Endodermal cell (in vitro differentiated cells): Measurements from ENCODE around the gene TAF6. TPM values are rescaled to one million over a fixed set of nuclear protein-coding genes. Genes with fewer than 3 reads are reported as not detected.
A peak's percentile ranks its signal among the peaks of the same experiment; 100 is the strongest.

Experiments used
- DNase-seq: peaks from one replicate; pipeline ENCODE4 v3.0.0-alpha.2; 2017
- H3K27ac ChIP-seq: 2 replicates; pipeline ENCODE4 v1.5.1; 2013; ENCODE audit warnings: mild to moderate bottlenecking, low read depth, low read length, moderate library complexity
- H3K27me3 ChIP-seq: 2 replicates; pipeline ENCODE4 v1.6.1; 2013; ENCODE audit warnings: mild to moderate bottlenecking, low read length, moderate library complexity; ENCODE audit not compliant: insufficient read depth, control insufficient read depth, poor library complexity, severe bottlenecking
- H3K36me3 ChIP-seq: 2 replicates; pipeline ENCODE4 v1.7.0; 2013; ENCODE audit warnings: mild to moderate bottlenecking, low read length, moderate library complexity; ENCODE audit not compliant: control insufficient read depth, insufficient read depth
- H3K4me1 ChIP-seq: one replicate; pipeline ENCODE4 v1.7.0; 2013; ENCODE audit warnings: low read length; ENCODE audit not compliant: control insufficient read depth, insufficient read depth
- H3K4me3 ChIP-seq: 2 replicates; pipeline ENCODE4 v1.5.1; 2013; ENCODE audit warnings: mild to moderate bottlenecking, low read length, moderate library complexity
- H3K9ac ChIP-seq: 2 replicates; pipeline ENCODE4 v1.6.1; 2013; ENCODE audit warnings: mild to moderate bottlenecking, low read length, moderate library complexity; ENCODE audit not compliant: poor library complexity, severe bottlenecking; ENCODE audit errors: extremely low read depth
- H3K9me3 ChIP-seq: 2 replicates; pipeline ENCODE4 v1.6.1; 2013; ENCODE audit warnings: mild to moderate bottlenecking, low read length, moderate library complexity; ENCODE audit not compliant: control insufficient read depth
- H3K27ac Mint-ChIP-seq: 2 replicates; pipeline ENCODE4 v1.8.0; 2020; ENCODE audit warnings: mixed read lengths
- H3K27me3 Mint-ChIP-seq: 2 replicates; pipeline ENCODE4 v1.8.0; 2021; ENCODE audit warnings: mild to moderate bottlenecking, mixed read lengths; ENCODE audit not compliant: insufficient read depth
- H3K36me3 Mint-ChIP-seq: 2 replicates; pipeline ENCODE4 v1.8.0; 2020; ENCODE audit warnings: low read depth, mixed read lengths
- H3K4me1 Mint-ChIP-seq: 2 replicates; pipeline ENCODE4 v1.8.0; 2020; ENCODE audit warnings: mixed read lengths
- H3K4me3 Mint-ChIP-seq: 2 replicates; pipeline ENCODE4 v1.8.0; 2020; ENCODE audit warnings: mild to moderate bottlenecking, moderate library complexity, mixed read lengths
- H3K9me3 Mint-ChIP-seq: 2 replicates; pipeline ENCODE4 v1.8.0; 2020; ENCODE audit warnings: mild to moderate bottlenecking, mixed read lengths
- WGBS, 2 experiments: methylation state at CpG; one replicate each; pipeline versions ENCODE4 v1.1.5 to v1.1.7; 2013; ENCODE audit warnings: missing lambda C conversion rate in 2 of 2, mixed read lengths in 1 of 2; ENCODE audit not compliant: insufficient coverage in 1 of 2, insufficient read length in 1 of 2; 5-methylcytosine and 5-hydroxymethylcytosine counted together
- microRNA-seq: library from miRNA; unstranded; fragments of <30 nt; microRNA quantifications from one replicate; pipeline ENCODE4 v1.2.0, GENCODE V29; 2020; ENCODE audit warnings: borderline microRNAs expressed
- total RNA-seq, 2 donors: library from RNA; stranded (reverse); fragmentation: NEBNext Ultra II Directional in 1 of 2; extraction: Animal tissue kit (Norgen Biotek cat#: 25700) in 1 of 2; gene quantifications; 2 replicates in 1 of 2; 3 replicates in 1 of 2; pipeline ENCODE4 v1.2.1, GENCODE V29; 2021
- TF ChIP-seq, protein P1 (sequence below): fragments of 200-600 bp; sonication (generic); conservative IDR thresholded peaks from 2 replicates; pipeline ENCODE4 v1.5.0; 2021; ENCODE audit warnings: antibody characterized with exemption, mild to moderate bottlenecking

Gene TAF6
- total RNA-seq, 2 donors from 2014 or later = 83.1 to 113 TPM

DNA sequence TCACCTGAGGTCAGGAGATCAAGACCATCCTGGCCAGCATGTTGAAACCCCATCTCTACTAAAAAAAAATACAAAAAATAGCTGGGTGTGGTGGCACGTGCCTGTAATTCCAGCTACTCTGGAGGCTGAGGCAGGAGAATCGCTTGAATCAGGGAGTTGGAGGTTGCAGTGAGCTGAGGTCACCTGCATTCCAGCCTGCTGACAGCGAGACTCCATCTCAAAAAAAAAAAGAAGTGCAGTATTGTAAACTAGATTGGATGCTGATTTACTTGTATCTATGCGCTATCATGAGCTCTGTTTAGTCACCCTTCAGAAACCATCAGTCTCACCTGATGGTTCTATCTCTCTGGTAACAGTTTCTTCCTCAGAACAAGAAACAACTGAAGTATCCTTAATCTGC lies 55.8 kb downstream of the TAF6 start:
- TF ChIP-seq, protein P1, sequence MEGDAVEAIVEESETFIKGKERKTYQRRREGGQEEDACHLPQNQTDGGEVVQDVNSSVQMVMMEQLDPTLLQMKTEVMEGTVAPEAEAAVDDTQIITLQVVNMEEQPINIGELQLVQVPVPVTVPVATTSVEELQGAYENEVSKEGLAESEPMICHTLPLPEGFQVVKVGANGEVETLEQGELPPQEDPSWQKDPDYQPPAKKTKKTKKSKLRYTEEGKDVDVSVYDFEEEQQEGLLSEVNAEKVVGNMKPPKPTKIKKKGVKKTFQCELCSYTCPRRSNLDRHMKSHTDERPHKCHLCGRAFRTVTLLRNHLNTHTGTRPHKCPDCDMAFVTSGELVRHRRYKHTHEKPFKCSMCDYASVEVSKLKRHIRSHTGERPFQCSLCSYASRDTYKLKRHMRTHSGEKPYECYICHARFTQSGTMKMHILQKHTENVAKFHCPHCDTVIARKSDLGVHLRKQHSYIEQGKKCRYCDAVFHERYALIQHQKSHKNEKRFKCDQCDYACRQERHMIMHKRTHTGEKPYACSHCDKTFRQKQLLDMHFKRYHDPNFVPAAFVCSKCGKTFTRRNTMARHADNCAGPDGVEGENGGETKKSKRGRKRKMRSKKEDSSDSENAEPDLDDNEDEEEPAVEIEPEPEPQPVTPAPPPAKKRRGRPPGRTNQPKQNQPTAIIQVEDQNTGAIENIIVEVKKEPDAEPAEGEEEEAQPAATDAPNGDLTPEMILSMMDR = no peak
- no peaks in the 10 kb centered on the region for H3K27me3 Mint-ChIP-seq
- peaks cover 87% of the 10 kb centered on the region for H3K36me3 Mint-ChIP-seq
- peaks cover 25% of the 10 kb centered on the region for H3K9me3 Mint-ChIP-seq
- no peaks in the 10 kb centered on the region for H3K27me3 ChIP-seq
- no peak for DNase-seq
- H3K9ac ChIP-seq = no peak overlapping the region
- peaks cover 79% of the 10 kb centered on the region for H3K36me3 ChIP-seq
- 91 to 96% methylated on average over 4 of the region's 4 CpGs for WGBS, 2 experiments
- H3K27ac Mint-ChIP-seq = no peak overlapping the region
- H3K27ac ChIP-seq = no peak overlapping the region
- H3K4me1 ChIP-seq = no peaks in the 10 kb centered on the region
- no peak overlapping the region for H3K4me3 Mint-ChIP-seq
- no peak overlapping the region for H3K4me3 ChIP-seq
- H3K4me1 Mint-ChIP-seq = no peaks in the 10 kb centered on the region
- no peaks in the 10 kb centered on the region for H3K9me3 ChIP-seq

DNA sequence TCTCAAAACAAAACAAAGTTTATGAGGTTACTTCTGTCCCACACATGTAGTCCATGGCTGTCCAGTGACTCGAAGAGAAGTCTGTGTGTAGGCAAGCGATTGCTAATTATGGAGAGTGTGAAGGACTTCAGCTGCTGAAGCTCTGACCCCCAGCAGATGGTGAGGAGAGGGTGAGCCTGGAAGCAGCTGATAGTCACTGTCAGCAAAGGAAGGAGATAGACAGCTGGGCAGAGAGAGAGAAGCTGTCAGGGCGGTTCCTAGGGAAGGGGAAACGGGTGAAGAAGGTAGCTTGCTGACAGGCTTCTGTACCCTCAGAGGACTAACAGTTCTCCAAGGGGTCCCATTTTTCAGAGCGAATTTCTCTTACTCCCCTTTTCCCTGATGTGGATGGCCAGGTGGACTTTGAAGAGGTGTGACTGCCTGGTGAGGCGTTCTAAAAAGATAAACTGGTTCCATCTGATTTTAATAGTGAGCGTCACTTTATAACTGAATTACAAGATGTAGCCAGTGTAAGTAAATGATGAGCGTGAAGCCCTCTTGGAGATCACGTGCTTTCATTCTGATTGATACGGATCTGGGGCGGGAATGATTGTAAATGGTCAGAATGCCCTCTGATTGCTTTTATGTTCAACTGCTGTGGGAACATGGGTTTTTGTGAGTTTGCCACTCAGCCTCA lies 57.5 kb downstream of the TAF6 start:
- H3K4me3 Mint-ChIP-seq = no peak overlapping the region
- WGBS, 2 experiments = 95 to 96% methylated on average over 9 to 11 of the region's 11 CpGs

DNA sequence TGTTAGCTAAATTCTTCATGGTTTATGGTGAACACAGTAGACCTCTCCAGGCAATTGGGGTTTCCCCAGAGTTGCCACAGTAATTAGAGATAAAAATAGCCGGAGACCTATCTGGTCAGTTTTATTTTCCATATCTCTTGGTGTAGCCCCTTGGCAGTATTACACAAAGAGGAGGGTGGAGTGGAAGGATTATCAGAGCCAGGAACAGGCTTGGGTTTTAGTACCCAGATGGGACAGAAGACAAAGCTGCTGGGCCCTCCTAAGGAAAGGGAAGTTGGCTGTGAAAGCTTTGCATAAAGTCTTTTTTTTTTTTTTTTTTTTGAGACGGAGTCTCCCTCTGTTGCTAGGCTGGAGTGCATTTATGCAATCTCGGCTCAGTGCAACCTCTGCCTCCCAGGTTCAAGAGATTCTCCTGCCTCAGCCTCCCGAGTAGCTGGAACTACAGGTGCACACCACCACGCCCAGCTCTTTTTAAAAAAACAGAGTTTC lies 59.9 kb downstream of the TAF6 start:
- Histone ChIP-seq H3K27ac (no peak overlapping the region), H3K27me3 (no peaks in the 10 kb centered on the region), H3K4me1 (no peaks in the 10 kb centered on the region), H3K36me3 (peaks cover 72% of the 10 kb centered on the region), H3K4me3 (no peak overlapping the region), H3K9ac (no peak overlapping the region), H3K9me3 (no peaks in the 10 kb centered on the region)
- no peaks in the 10 kb centered on the region for H3K4me1 Mint-ChIP-seq
- peaks cover 7% of the 10 kb centered on the region for H3K9me3 Mint-ChIP-seq
- peaks cover 71% of the 10 kb centered on the region for H3K36me3 Mint-ChIP-seq
- H3K27ac Mint-ChIP-seq = no peak overlapping the region
- H3K27me3 Mint-ChIP-seq = no peaks in the 10 kb centered on the region
- DNase-seq = no peak
- TF ChIP-seq, protein P1 = no peak
- H3K4me3 Mint-ChIP-seq = no peak overlapping the region
- WGBS, 2 experiments = 90 to 93% methylated on average over 5 of the region's 5 CpGs

More for the DNA sequence above, 57.5 kb downstream of the TAF6 start:
- TF ChIP-seq, protein P1 = no peak
- Histone ChIP-seq H3K9me3 (no peaks in the 10 kb centered on the region), H3K36me3 (peaks cover 86% of the 10 kb centered on the region), H3K27ac (no peak overlapping the region), H3K27me3 (no peaks in the 10 kb centered on the region), H3K4me3 (no peak overlapping the region), H3K9ac (no peak overlapping the region), H3K4me1 (no peaks in the 10 kb centered on the region)
- Mint-ChIP-seq H3K9me3 (peaks cover 16% of the 10 kb centered on the region), H3K4me1 (no peaks in the 10 kb centered on the region), H3K27me3 (no peaks in the 10 kb centered on the region), H3K27ac (no peak overlapping the region), H3K36me3 (peaks cover 88% of the 10 kb centered on the region)
- no peak for DNase-seq

Small RNA genes within 50 kb of the gene (microRNA-seq; reads per million reads assigned to microRNA genes)
- 1,263 reads per million, percentile 94 among the genes with 10 or more reads in this experiment for gene MIR106B
- 128 reads per million, percentile 76 among the genes with 10 or more reads in this experiment for gene MIR25
- gene MIR4658 = not detected
- 1,949 reads per million, percentile 96 among the genes with 10 or more reads in this experiment for gene MIR93

Other genes starting within 250 kb of the TAF6 start
- not detected for gene OR2AE1, start 242.3 kb downstream of the TAF6 start, total RNA-seq
- gene TRIM4, start 199.8 kb downstream of the TAF6 start, total RNA-seq = 10 to 100 TPM; 10.5 to 13.2 TPM
- gene GJC3, start 189.7 kb downstream of the TAF6 start, total RNA-seq = 1 to 10 TPM in 1 of 2 donors, under 1 TPM in 1; 0.82 to 1.4 TPM
- gene AZGP1, start 143.3 kb downstream of the TAF6 start, total RNA-seq = not detected
- 10 to 100 TPM; 57.1 to 68.0 TPM for gene ZKSCAN1, start 103.8 kb downstream of the TAF6 start, total RNA-seq
- 10 to 100 TPM; 22.7 to 25.1 TPM for gene ZSCAN21, start 69.6 kb downstream of the TAF6 start, total RNA-seq
- gene ZNF3, start 37.6 kb downstream of the TAF6 start, total RNA-seq = 10 to 100 TPM; 32.8 to 39.9 TPM
- gene COPS6, start 30.4 kb downstream of the TAF6 start, total RNA-seq = 100 to 1,000 TPM; 109 to 121 TPM
- gene MCM7, start 18.0 kb downstream of the TAF6 start, total RNA-seq = 100 to 1,000 TPM; 219 to 242 TPM
- 10 to 100 TPM; 26.3 to 31.5 TPM for gene AP4M1, start 17.7 kb downstream of the TAF6 start, total RNA-seq
- 10 to 100 TPM; 16.2 to 19.4 TPM for gene CNPY4, start 276 bp upstream of the TAF6 start, total RNA-seq
- gene MBLAC1, start 7.6 kb upstream of the TAF6 start, total RNA-seq = 1 to 10 TPM; 1.3 to 1.4 TPM
- gene LAMTOR4, start 29.6 kb upstream of the TAF6 start, total RNA-seq = 100 to 1,000 TPM; 155 to 188 TPM
- 10 to 100 TPM; 24.7 to 30.0 TPM for gene TRAPPC14, start 39.4 kb upstream of the TAF6 start, total RNA-seq
- 1 to 10 TPM; 3.7 to 3.8 TPM for gene GAL3ST4, start 49.3 kb upstream of the TAF6 start, total RNA-seq
- 10 to 100 TPM; 39.3 to 56.1 TPM for gene GPC2, start 58.0 kb upstream of the TAF6 start, total RNA-seq
- gene STAG3, start 58.6 kb upstream of the TAF6 start, total RNA-seq = 1 to 10 TPM; 1.2 to 3.3 TPM
- not detected for gene PVRIG, start 100.6 kb upstream of the TAF6 start, total RNA-seq
- not detected for gene SPDYE3, start 188.3 kb upstream of the TAF6 start, total RNA-seq
- gene PILRB, start 238.8 kb upstream of the TAF6 start, total RNA-seq = 10 to 100 TPM; 51.9 to 84.4 TPM